HCT116 (cell line): ENCODE measurements around the gene SNCA. TPM values are rescaled to one million over a fixed set of nuclear protein-coding genes. Genes with fewer than 3 reads are reported as not detected.

ENCODE experiments used
- ATAC-seq: fragments of 200-7000 bp; cut with Tn5 transposase; 2 replicates; pipeline ENCODE4 v1.9.1; 2020; ENCODE audit warnings: mild to moderate bottlenecking, moderate library complexity
- BruUV-seq: library from RNA; stranded (reverse); fragments of 400-500 nt; replicated peaks from 2 replicates; lab custom pipeline; 2021; lab: Mats Ljungman, UMichigan
- CTCF ChIA-PET: fragments of 300-600 bp; sonication (Branson Sonifier 250); formaldehyde crosslinking; loops from one replicate; lab custom pipeline; 2021; ENCODE audit warnings: antibody characterized with exemption; lab: Charles Lee
- POLR2A ChIA-PET: fragments of 300-600, 350-600 bp; sonication (Branson Sonifier 250); formaldehyde crosslinking; loops from one replicate; lab custom pipeline; 2021; ENCODE audit warnings: antibody characterized with exemption; lab: Charles Lee
- RAD21 ChIA-PET, 2 experiments: fragments of 300-600 bp; sonication (Branson Sonifier 250); formaldehyde crosslinking; loops; one replicate each; lab custom pipeline; 2023; ENCODE audit warnings: low total read pairs in 2 of 2; ENCODE audit not compliant: uncharacterized antibody in 2 of 2, unreplicated experiment in 2 of 2, low non-redundant PET in 1 of 2; lab: Charles Lee
- DNase-seq: peaks from one replicate; pipeline ENCODE4 v3.0.0-alpha.2; 2010; ENCODE audit warnings: low read depth, low spot score
- H2AFZ ChIP-seq: fragments of 200-600 bp; shearing (Covaris generic), sonication (generic); 2 replicates; pipeline ENCODE4 v1.6.1; 2017; ENCODE audit warnings: low read depth, mixed run types, mixed read lengths, antibody characterized with exemption, low read length; ENCODE audit not compliant: poor library complexity, severe bottlenecking
- H3K27ac ChIP-seq: 2 replicates; pipeline ENCODE4 v1.5.1; 2012; ENCODE audit warnings: low read depth, low read length
- H3K27me3 ChIP-seq: fragments of 200-600 bp; sonication (generic); 2 replicates; pipeline ENCODE4 v1.6.1; 2016; ENCODE audit warnings: mixed run types, low read length, mixed read lengths; ENCODE audit not compliant: insufficient read depth
- H3K36me3 ChIP-seq, 2 experiments: fragments of 200-500 bp in 1 of 2; fragments of 200-600 bp in 1 of 2; sonication (Bioruptor generic) in 1 of 2; sonication (generic) in 1 of 2; 2 replicates each; pipeline versions ENCODE4 v1.5.1 to v1.6.1; 2014 to 2016; ENCODE audit warnings: low read length in 2 of 2, inconsistent platforms in 1 of 2, mixed read lengths in 1 of 2, mixed run types in 1 of 2; ENCODE audit not compliant: insufficient read depth in 2 of 2, control insufficient read depth in 1 of 2
- H3K4me1 ChIP-seq, 2 experiments: fragments of 200-600 bp in 1 of 2; sonication (generic) in 1 of 2; 2 replicates each; pipeline versions ENCODE4 v1.5.1 to v1.6.1; 2012 to 2017; ENCODE audit warnings: low read length in 2 of 2, inconsistent platforms in 1 of 2, mild to moderate bottlenecking in 1 of 2, mixed read lengths in 1 of 2, mixed run types in 1 of 2, moderate library complexity in 1 of 2; ENCODE audit not compliant: insufficient read depth in 2 of 2, control insufficient read depth in 1 of 2
- H3K4me2 ChIP-seq: fragments of 200-600 bp; sonication (generic); 2 replicates; pipeline ENCODE4 v1.6.1; 2017; ENCODE audit warnings: mixed run types, low read length, mixed read lengths
- H3K4me3 ChIP-seq, 2 experiments: fragments of 200-600 bp in 1 of 2; sonication (generic) in 1 of 2; replicated peaks in 1 of 2; 2 replicates each; pipeline ENCODE4 v1.5.1; 2011 to 2016; ENCODE audit warnings: low read length in 2 of 2, control low read depth in 1 of 2, low read depth in 1 of 2, mild to moderate bottlenecking in 1 of 2, mixed read lengths in 1 of 2, mixed run types in 1 of 2
- H3K79me2 ChIP-seq: fragments of 200-600 bp; sonication (generic); 2 replicates; pipeline ENCODE4 v1.6.1; 2017; ENCODE audit warnings: mild to moderate bottlenecking, mixed run types, low read length, moderate library complexity, mixed read lengths; ENCODE audit not compliant: insufficient read depth
- H3K9ac ChIP-seq: fragments of 200-600 bp; sonication (generic); 2 replicates; pipeline ENCODE4 v1.6.1; 2016; ENCODE audit warnings: low read length, mixed read lengths
- H3K9me2 ChIP-seq: fragments of 200-600 bp; sonication (generic), shearing (Covaris generic); 2 replicates; pipeline ENCODE4 v1.6.1; 2017; ENCODE audit warnings: mixed run types, mild to moderate bottlenecking, moderate library complexity; ENCODE audit not compliant: insufficient read depth
- H3K9me3 ChIP-seq, 2 experiments: fragments of 200-500 bp in 1 of 2; fragments of 200-600 bp in 1 of 2; sonication (Bioruptor generic) in 1 of 2; sonication (generic) in 1 of 2; 2 replicates each; pipeline ENCODE4 v1.6.1; 2014 to 2017; ENCODE audit warnings: low read length in 2 of 2, mixed read lengths in 2 of 2, inconsistent platforms in 1 of 2, low read depth in 1 of 2, mild to moderate bottlenecking in 1 of 2, mixed run types in 1 of 2, moderate library complexity in 1 of 2; ENCODE audit not compliant: control insufficient read depth in 1 of 2, insufficient read depth in 1 of 2
- H4K20me1 ChIP-seq: fragments of 200-600 bp; sonication (generic), shearing (Covaris generic); 2 replicates; pipeline ENCODE4 v1.6.1; 2017; ENCODE audit warnings: mixed run types, mild to moderate bottlenecking, moderate library complexity; ENCODE audit not compliant: insufficient read depth
- ATF3 ChIP-seq: IDR thresholded peaks from 2 replicates; pipeline ENCODE4 v1.6.1; 2012
- CEBPB ChIP-seq: IDR thresholded peaks from 2 replicates; pipeline ENCODE4 v1.6.1; 2012; ENCODE audit warnings: low read depth
- EGR1 ChIP-seq: IDR thresholded peaks from 2 replicates; pipeline ENCODE4 v1.6.1; 2012; ENCODE audit warnings: low read depth
- EZH2 ChIP-seq: fragments of 200-600 bp; sonication (generic); IDR thresholded peaks from 2 replicates; pipeline ENCODE4 v1.6.1; 2017; ENCODE audit warnings: antibody characterized with exemption, mixed run types
- JUND ChIP-seq: IDR thresholded peaks from 2 replicates; pipeline ENCODE4 v1.6.1; 2012
- MAX ChIP-seq: IDR thresholded peaks from 2 replicates; pipeline ENCODE4 v1.6.1; 2012
- POLR2A ChIP-seq: IDR thresholded peaks from 2 replicates; pipeline ENCODE4 v1.7.0; 2011; ENCODE audit warnings: borderline replicate concordance; ENCODE audit not compliant: insufficient read depth, insufficient read length; ENCODE audit errors: extremely low read depth
- POLR2AphosphoS5 ChIP-seq: IDR thresholded peaks from 2 replicates; pipeline ENCODE4 v1.6.1; 2011; ENCODE audit warnings: mild to moderate bottlenecking, low read depth, low read length, moderate library complexity
- RAD21 ChIP-seq: IDR thresholded peaks from 2 replicates; pipeline ENCODE4 v1.6.1; 2012; ENCODE audit warnings: low read depth, mild to moderate bottlenecking
- REST ChIP-seq: IDR thresholded peaks from 2 replicates; pipeline ENCODE4 v1.6.1; 2012; ENCODE audit warnings: low read depth
- SP1 ChIP-seq: IDR thresholded peaks from 2 replicates; pipeline ENCODE4 v1.6.1; 2012; ENCODE audit warnings: low read depth
- SRF ChIP-seq: IDR thresholded peaks from 2 replicates; pipeline ENCODE4 v1.6.1; 2012; ENCODE audit warnings: low read depth
- TCF7L2 ChIP-seq: IDR thresholded peaks from 2 replicates; pipeline ENCODE4 v1.7.0; 2011; ENCODE audit warnings: borderline replicate concordance, inconsistent platforms; ENCODE audit not compliant: insufficient read depth, insufficient read length; ENCODE audit errors: extremely low read depth
- ZFX ChIP-seq: fragments of 450-650 bp; IDR thresholded peaks from 2 replicates; pipeline ENCODE4 v1.6.1; 2017
- intact Hi-C: fragments of 100-400 bp; cut with micrococcal nuclease; formaldehyde crosslinking; loops from 2 replicates; pipeline ENCODE4 v1.10.0; 2022
- total RNA-seq: library from RNA; stranded (reverse); gene quantifications from one replicate; pipeline ENCODE4 v1.2.1, GENCODE V29; 2021; ENCODE audit not compliant: unreplicated experiment

The SNCA gene
- total RNA-seq, 1 experiment from 2014 or later: 1.0 TPM

GRCh38 chr4:89821612-89822011 lies 15.3 kb downstream of the SNCA start:
- no peak overlapping the region for H3K27ac ChIP-seq
- DNase-seq: no peak
- ChIA-PET RAD21 (no interaction called here), POLR2A (no interaction called here)
- BruUV-seq: no TSS peak
- intact Hi-C loops: no loop called here
- H3K4me1 ChIP-seq: no peaks in the 10 kb centered on the region
- no peaks in the 10 kb centered on the region for H3K9me3 ChIP-seq
- no peak overlapping the region for H3K4me3 ChIP-seq
- TF ChIP-seq TCF7L2 (no peak), RAD21 (no peak), ATF3 (no peak), POLR2A (no peak), EGR1 (no peak)
- TF ChIP-seq, all 23 proteins: peak for 0
- Histone ChIP-seq H3K79me2 (no peaks in the 10 kb centered on the region), H3K9ac (no peak overlapping the region), H3K27me3 (no peaks in the 10 kb centered on the region), H3K36me3 (no peaks in the 10 kb centered on the region), H2AFZ (no peak overlapping the region), H3K4me2 (no peak overlapping the region), H3K9me2 (0 out of 2 replicates have a peak, but pooled peaks cover 2% of the 10 kb centered on the region), H4K20me1 (no peaks in the 10 kb centered on the region)
- no peak for ATAC-seq
- CTCF ChIA-PET: no interaction called here

- POLR2A ChIA-PET: no interaction called here
- ATAC-seq (no peak), DNase-seq (no peak)
- Histone ChIP-seq H3K36me3 (no peaks in the 10 kb centered on the region), H3K4me1 (no peaks in the 10 kb centered on the region), H3K27me3 (no peaks in the 10 kb centered on the region), H2AFZ (no peak overlapping the region), H3K9ac (no peak overlapping the region), H3K79me2 (no peaks in the 10 kb centered on the region), H3K9me2 (0 out of 2 replicates have a peak, but pooled peaks cover 2% of the 10 kb centered on the region), H3K9me3 (no peaks in the 10 kb centered on the region), H4K20me1 (no peaks in the 10 kb centered on the region), H3K4me3 (no peak overlapping the region), H3K27ac (no peak overlapping the region), H3K4me2 (no peak overlapping the region)
- intact Hi-C loops: no loop called here
- TF ChIP-seq JUND (no peak), MAX (no peak), ZFX (no peak), ATF3 (no peak), EZH2 (no peak), POLR2AphosphoS5 (no peak), TCF7L2 (no peak), SP1 (no peak), SRF (no peak), EGR1 (no peak), CEBPB (no peak), POLR2A (no peak), REST (no peak)
- BruUV-seq: no TSS peak
- CTCF ChIA-PET: no interaction called here
- RAD21 ChIA-PET: no interaction called here
Measured at GRCh38 chr4:89820010-89820409, 17.0 kb downstream of the SNCA start.
